ENCODE data around the gene CEACAM8.
"Not testable (repeated sequence)": the region's sequence is repeated elsewhere in the genome, so short reads cannot be mapped to it uniquely, and the experiment has no call there.

CEACAM8 gene

DNA sequence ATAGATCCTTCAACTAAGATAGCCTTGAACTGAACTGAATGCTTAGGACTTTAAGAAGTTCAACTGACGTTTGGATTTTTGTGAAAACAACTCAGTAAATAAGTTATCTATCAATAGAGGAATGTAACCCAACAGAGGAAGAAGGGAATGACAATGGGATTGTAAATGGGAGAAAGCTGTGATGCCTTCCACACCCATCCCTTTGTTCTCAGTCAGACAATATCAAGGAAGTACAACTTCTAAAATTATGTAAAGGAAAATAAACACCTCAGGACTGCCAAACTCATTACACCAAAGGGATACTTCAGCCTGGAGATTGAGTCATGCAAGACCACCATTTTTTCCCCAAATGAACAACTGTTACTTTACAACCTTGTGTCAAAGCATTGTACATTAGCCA lies 21.1 kb downstream of the CEACAM8 start:
- no peak for DNase-seq (ENCODE audit: low read depth in 2 of 2)

DNA sequence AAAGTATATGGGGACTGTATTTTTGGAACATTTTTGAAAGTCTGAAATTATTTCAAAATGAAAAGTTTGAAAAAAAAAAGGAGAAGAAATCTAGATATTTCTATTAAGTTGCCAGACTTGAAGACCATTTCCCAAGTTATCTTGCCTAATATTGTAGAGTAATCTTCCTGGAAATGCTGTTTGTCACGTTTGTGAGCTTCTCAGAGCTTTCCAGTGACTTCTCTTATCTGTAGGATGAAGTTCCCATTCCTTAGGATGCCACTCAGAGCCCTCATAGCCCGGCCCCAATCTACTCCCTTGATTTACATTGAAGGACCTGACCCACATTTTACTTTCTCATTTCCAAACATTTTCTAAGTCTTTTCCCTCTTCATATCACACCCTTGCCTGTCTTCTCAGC lies 23.6 kb downstream of the CEACAM8 start:
- no peak for DNase-seq (ENCODE audit: low read depth in 2 of 2)

DNA sequence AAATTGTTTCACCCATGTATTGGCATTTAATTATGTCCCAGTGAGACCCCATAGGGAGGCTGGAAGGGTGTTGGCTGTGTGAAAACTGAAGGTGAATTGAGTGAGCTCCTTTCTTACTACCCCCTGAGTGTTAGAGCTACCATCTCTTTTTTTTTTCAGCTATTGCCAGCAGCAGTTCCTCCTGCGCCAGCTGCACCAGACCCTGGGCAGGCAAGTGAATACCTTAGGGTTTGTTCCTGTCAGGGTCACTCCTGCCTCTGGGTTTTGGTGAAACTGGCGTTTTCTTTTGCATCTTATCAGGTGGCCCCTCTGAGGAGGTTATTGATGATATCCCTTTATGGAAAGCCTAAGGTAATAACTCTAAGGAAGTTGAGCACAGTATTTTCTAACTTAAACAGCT lies 25.5 kb downstream of the CEACAM8 start:
- no peak for DNase-seq (ENCODE audit: low read depth in 2 of 2)

DNA sequence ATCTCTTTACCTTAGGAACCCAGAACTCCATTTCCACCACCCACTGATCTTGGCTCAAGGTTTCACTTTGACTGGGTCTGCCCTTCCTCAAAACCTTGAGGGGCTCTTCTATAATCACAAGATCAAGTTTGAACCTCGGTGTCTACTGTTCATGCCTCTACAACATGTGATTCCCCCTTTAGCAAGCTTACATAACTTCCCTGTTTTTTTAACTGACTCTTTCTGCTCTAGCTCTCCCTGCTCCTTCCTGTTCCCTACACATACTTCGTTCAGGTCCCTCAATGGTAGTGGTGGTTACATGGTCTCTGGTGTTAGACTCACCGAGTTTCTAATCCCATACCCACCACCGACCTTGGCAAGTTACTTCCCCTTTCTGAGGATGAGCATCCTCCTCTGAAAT lies 26.7 kb downstream of the CEACAM8 start:
- DNase-seq (ENCODE audit: low read depth in 2 of 2) = no peak

DNA sequence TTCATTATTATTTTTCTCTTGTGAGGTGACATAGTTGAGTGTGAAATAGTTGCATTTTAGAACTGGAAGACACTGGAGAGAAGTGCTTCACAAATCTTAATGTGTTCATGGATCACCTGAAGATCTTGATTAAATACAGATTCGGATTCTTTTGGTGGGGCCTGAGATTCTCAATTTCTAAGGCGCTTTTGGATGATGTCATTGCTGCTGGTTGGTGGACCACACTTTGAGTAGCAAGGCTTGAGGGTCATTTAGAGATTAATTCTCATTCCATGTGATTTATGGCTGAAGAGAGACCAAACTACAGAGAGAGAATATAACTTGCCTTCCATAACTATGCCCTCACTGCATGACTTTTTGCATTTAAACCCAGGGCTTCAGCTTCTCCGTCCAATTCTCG lies 27.2 kb downstream of the CEACAM8 start:
- no peak for DNase-seq (ENCODE audit: low read depth in 2 of 2)

DNA sequence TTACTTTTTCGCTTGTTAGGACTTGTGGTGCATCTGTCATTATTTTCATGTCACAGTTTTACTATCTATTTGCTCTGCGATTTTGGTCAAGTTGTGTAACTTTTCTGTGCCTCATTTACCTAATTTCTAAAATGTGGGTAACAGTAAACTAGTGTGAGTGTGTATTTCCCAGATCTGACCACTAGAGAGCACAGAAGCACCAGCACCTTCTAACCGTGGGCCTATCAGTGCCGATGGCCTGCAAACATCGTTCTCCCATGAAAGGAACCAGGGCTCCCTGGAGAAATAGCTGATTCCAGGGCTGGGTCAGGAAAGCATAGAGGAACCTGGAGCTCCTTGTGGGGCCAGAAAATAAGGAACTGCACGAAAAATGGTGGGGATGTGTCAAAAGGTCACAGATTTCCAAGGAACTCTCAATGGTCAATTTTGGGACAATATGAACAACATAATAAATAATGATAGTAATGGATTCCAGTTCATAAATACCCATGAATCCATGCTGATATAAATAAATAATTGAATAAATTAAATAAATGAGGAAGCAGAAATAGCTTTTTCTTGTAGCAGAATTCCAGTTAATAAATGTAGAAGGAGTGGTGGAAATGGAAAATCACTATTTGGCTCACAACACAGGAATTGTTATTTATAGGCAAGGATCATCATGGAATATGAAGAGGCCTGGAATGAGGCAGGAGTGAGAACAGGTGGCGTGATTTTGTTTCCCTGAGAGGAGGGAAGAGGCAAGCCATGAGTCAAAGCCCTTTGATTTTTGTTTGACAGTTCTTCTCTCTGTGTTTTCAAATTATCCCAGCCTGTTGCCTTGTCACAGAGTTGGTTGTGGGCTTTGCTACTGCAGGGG lies 31.1 kb downstream of the CEACAM8 start:
- peak in 1 of 2 donors; percentile 3 for DNase-seq (ENCODE audit: low read depth in 2 of 2)

DNA sequence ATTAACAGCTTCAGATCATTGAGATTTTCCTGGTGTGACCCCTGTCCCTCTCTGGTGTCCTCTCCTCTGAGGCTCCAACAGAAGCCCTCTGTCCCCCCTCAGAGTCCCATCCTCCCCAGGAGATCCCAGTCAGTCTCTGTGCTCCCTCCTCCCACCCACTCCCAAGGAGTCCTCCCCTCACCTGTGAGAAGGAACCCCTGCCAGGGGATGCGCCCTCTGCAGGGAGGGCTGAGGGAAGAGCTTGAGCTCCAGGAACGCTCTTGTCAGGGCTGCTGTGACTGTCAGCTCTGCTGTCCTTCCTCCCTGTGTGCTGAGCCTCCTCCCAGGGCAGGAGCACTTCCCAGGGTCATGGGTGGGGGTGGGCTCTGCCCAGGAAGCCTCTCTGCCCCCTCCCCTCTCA lies 33.2 kb downstream of the CEACAM8 start:
- DNase-seq (ENCODE audit: low read depth in 2 of 2) = no peak

DNA sequence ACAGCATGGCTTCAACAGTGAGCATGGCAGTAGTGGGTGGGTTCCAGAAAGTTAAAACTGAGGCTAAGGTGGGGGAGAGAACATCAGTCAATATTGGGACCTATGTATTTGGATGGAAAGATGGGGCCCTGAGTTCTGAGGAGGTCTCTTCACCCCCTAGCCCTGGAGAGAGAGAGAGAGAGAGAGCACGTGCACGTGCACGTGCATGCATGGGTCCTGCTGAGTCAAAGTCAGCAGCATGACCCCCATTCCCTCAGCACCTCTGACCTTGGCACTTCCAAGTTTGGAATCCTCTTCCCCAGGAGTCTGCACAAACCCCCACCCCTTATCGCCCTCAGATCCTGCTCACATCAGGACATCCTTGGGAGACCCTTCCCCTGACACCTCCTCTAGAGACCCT lies 34.0 kb downstream of the CEACAM8 start:
- no peak for DNase-seq (ENCODE audit: low read depth in 2 of 2)

DNA sequence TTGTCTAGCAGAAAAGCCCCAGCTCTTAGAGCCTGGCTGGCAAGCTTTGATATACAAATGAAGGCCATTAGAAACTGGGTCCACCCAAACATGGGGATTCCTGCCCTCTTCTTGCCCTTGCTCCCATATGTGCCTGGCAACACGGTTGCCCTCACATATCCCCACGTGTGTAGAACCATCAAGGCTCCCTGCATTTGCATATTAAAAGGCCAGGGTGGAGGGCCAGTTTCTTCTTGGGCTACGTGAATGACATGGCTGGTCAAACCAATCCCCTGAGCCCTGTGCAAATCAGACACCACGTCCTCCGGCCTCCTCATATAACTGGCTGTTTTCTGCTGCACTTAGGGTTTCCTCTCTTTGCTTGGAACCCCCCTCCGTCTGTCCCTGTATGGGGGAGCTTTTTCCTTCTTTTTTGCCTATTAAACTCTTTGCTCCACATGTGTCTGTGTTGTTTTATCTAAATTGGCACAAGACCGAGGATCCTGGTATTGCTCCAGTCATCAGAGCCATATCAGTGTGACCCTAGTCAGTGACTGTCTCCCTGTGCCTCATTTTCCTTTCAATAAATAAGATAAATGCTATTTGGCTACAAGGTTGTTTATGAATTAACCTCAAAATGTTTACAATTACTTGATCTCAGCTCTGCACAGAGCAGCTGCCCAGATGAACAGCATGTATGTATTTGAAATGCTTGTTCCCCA lies 36.1 kb downstream of the CEACAM8 start:
- DNase-seq (ENCODE audit: low read depth in 2 of 2) = no peak

DNA sequence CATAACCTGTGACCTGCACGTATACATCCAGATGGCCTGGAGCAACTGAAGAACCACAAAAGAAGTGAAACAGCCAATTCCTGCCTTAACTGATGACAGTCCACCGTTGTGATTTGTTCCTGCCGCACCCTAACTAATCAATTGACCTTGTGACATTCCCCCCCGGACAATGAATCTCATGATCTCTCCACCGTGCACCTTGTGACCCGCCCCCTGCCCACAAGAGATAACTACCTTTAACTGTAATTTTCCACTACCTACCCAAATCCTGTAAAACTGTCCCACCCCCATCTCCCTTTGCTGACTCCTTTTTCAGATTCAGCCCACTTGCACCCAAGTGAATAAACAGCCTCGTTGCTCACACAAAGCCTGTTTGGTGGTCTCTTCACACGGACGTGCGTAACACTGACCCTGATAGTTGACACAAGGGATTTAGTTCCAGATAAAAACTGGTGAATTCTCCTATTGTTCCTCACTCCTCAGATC lies 37.3 kb downstream of the CEACAM8 start:
- not testable (repeated sequence) for DNase-seq (ENCODE audit: low read depth in 2 of 2)

DNA sequence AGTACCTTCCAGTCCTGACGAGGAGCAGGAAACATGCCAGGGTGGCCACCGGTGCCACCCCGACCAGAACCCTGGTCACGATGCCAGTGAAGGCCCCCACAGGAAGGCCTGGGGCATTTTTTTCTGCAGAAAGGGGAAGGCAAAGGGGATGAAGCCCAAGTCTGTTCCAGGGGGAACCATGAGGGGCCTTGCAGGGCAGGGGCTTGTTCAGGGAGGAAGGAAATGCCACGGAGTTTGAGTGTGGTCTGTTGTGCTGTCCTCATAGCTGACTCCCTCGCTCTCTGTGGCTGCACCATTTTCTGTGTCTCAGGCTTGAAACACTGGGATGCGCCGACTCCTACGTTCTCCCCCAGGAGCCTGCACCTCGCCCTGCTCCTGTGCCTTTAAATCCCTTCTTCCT lies 38.9 kb downstream of the CEACAM8 start:
- DNase-seq (ENCODE audit: low read depth in 2 of 2) = no peak

DNA sequence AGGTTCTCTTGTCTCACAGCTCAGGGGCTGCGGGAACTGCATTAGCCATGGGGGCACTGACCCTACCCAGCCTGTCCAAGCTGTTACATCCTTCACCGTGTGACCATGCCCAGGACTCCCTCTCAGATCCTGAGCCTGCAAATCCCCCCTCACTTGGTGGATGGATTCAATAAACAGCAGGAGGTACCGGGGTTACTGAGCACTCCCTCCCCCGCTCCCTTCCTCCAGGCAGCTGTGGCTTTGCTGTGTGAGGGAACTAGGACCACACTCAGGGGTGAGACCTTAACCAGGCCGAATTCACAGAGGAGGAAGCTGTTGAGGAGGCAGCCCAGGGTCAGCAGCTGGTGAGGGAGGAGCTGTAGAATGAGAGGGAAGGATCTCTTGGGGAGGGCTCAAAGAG lies 39.4 kb downstream of the CEACAM8 start:
- DNase-seq (ENCODE audit: low read depth in 2 of 2) = no peak

DNA sequence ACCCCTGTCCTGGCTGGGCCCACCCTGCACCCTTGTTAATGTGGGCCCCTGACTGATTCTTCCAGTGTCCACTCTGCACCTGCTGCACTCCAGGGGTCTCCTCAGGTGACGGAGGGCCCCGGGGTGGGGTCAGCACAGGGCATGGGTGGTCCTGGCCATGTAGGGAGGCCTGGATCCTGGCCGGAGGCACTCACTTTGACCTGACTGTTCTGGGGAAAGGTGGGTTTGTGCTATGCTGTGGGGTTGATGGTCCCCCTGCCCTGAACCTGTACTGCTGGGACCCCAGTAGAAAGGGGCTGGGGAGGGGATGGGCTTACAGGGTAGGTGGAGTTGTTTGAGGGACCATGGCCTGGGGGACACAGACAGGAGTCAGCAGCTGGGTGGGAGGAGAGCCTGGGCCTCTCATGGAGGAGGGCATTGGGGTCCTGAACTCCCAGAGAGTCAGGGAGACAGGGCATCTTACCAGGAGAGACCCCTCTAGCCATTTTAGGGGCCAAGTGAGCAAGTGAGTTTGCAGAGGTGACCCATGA lies 40.6 kb downstream of the CEACAM8 start:
- no peak for DNase-seq (ENCODE audit: low read depth in 2 of 2)

DNA sequence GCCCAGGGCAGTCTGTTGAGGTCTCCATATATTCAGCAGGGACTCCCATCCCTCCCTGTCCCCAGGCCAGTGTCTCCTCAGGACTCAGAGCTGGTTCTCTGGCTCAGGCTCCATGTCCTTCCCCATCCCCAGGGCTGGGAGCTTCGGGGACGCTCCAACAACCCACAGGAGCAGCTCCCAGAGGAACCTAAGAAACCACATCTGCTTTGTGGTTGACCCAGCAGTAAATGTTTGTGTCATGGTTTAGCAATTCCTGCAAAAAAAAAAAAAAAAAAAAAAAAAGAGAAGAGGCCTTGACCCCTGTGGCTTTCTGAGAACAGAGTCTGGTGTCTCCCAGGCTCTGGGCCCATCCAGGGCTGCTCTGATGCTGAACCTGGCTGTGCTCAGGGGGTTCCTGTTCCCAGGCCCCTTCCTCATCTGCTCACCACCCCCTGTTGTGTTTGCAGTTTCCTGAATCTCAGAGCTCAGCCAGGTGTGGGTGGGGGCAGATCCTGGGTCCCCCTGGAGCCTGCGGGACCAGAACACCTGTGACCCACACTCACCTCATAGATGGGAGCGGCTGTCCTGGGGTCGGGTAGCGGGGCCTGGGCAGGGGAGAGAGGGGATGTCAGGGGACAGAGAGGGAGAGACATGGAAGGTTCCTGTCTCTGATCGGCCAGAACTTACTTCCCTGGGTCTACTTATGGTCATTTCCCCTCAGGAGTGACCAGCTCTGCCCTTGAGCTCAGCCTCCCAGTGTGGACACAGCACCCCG lies 41.3 kb downstream of the CEACAM8 start:
- no peak for DNase-seq (ENCODE audit: low read depth in 2 of 2)

DNA sequence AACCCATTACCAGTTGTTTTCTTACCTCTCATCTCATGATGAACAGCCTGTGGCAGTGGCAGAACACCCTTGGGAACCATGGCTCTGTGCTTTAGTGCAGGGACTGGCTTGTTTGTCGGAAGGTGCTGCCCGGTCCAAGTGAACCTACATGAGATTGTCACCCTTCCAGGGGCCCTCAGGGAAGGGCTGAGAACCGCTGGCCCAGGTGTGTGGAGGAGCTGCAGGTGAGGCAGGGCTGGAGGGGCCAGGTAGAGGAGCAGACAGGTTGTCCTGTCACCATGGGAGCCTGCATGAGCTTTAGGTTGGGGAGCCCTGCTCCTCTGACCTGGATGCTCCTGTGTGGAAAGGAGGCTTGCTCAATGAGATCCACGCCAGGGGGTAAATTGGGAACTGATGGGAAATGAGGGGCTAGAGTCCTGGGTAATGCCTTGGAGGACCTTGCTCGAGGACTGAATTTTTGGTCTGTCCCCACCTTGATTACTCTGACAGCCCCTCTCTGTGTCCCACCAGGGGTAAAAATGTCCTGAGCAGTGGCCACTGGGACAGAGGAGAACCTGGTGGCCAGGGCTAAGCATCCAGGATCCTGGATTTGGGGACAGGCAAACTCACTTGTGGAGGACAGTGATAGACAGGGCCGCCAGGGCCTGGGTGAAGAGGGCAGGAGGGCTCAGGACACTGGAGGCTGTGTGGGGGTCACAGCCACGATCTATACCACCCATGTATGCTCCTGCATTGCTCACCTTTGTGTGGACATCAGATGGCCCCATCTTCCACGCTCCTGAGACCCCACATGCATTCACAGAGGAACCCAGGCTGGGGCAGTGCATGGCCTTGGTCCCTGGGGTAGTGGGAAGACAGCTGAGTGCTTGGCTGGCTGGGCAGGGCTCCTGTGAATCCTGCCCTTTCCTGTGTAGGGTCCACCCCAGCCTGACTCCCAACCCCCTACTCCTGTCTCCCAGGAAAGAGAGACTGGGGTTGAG lies 42.3 kb downstream of the CEACAM8 start:
- DNase-seq (ENCODE audit: low read depth in 2 of 2) = no peak

DNA sequence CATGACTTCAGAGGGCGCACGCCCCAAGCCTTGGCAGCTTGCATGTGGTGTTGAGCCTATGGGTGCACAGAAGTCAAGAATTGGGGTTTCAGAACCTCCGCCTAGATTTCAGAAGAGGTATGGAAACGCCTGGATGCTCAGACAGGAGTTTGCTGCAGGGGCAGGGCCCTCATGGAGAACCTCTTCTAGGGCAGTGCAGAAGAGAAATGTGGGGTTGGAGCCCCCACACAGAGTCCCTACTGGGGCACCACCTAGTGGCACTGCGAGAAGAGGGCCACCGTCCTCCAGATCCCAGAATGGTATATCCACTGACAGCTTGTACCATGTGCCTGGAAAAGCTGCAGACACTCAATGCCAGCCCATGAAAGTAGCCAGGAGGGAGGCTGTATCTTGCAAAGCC lies 44.2 kb downstream of the CEACAM8 start:
- DNase-seq (ENCODE audit: low read depth in 2 of 2) = not testable (repeated sequence)

DNA sequence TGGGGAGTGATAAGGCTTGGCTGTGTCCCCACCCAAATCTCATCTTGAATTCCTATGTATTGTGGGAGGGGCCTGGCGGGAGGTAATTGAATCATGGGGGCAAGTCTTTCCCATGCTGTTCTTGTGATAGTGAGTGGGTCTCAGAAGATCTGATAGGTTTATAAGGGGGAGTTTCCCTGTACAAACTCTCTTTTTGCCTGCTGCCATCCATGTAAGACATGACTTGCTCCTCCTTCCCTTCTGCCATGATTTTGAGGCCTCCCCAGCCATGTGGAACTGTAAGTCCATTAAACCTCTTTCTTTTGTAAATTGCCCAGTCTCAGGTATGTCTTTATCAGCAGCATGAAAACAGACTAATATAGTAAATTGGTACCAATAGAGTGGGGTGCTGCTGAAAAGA lies 45.7 kb downstream of the CEACAM8 start:
- DNase-seq (ENCODE audit: low read depth in 2 of 2) = not testable (repeated sequence)

DNA sequence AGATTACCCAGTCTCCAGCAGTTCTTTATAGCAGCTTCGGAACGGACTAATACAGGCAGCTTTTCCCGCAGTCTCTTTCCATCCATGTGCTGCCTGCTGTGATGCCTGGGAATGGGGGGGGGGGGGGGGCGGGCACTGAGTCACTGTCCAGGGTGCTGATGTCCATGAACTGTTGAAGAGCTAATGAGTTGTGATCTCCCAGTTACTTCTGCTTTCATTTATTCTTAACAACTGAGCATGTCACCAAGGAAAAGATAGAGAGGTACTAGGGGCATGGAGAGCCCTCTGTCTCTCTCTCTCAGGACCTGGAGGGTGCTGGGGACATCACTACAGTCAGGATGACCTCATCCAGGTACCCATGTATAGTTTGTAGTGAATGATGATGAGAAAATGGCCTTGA lies 46.2 kb downstream of the CEACAM8 start:
- no peak for DNase-seq (ENCODE audit: low read depth in 2 of 2)

DNA sequence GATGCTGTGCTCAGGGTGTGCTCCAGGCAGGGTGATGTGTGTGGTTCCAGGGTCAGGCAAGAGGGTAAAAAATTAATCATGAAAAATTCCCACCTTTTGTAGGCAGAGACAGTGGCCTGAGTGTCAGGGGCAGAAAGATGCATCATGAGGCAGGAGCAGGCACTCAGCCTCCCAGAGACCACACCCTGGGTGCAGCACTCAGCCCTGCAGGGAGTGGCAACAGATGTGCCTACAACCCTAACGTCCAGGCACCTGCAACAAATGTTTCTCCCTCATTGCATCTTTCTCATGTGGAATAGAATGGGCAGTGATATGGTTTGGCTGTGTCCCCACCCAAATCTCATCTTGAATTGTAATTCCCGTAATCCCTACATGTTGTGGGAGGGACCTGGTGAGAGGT lies 46.8 kb downstream of the CEACAM8 start:
- DNase-seq (ENCODE audit: low read depth in 2 of 2) = no peak

DNA sequence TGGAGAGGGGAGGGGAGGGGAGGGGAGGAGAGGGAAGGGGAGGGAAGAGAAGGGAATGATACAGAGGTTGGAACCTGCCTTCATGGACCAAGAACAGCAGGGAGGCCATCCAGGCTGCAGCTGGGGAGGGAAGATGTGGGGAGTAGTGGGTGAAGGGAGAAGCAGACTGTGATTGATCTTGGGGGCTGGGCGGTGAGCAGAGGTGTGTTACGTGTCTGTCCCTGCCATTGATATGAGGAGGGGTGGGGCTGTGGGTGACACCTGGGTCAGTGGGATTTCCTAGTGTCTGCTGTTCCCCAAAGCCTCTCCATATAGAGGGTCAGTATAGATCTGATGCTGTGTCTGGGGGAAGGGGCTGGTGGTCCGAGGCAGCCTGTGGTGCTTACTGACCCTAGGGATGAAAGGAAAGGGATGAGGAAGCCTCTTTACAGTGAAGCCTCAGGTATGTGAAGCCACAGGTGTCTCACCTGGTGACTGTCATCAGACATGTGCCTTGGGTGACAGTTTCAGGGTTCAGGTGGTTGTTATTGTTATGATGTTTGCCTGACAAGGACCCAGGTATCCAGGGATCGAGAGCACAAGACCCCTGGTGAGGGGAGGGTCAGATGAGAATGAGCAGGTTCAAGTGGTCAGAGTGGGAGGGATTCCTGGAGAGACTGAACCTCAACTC lies 47.8 kb downstream of the CEACAM8 start:
- no peak for DNase-seq (ENCODE audit: low read depth in 2 of 2)
